SK-N-SH (cell line): ENCODE measurements around the gene PLA2G4B. TPM values are rescaled to one million over a fixed set of nuclear protein-coding genes. Genes with fewer than 3 reads are reported as not detected.

Experiments used
- CTCF ChIA-PET: fragments of 300-600, 350-600 bp; formaldehyde crosslinking; extraction: SDS; loops from one replicate; lab custom pipeline; 2021; lab: Yijun Ruan, JAX
- POLR2A ChIA-PET: fragments of 350-600 bp; sonication (Branson Sonifier 250); formaldehyde crosslinking; extraction: SDS; loops from one replicate; lab custom pipeline; 2020; ENCODE audit warnings: antibody characterized with exemption, inconsistent platforms; lab: Yijun Ruan, JAX
- DNase-seq: peaks from one replicate; pipeline ENCODE4 v3.0.0; 2012
- H2AFZ ChIP-seq: fragments of 200-600 bp; sonication (generic); 2 replicates; pipeline ENCODE4 v1.8.1; 2016; ENCODE audit warnings: antibody characterized with exemption, mild to moderate bottlenecking, low read depth
- H3F3A ChIP-seq: fragments of 200-600 bp; sonication (generic); replicated peaks from 2 replicates; pipeline ENCODE3; 2016; ENCODE audit warnings: antibody characterized with exemption, mild to moderate bottlenecking; ENCODE audit not compliant: insufficient read depth
- H3K27ac ChIP-seq, 2 experiments: fragments of 200-500 bp in 1 of 2; fragments of 200-600 bp in 1 of 2; sonication (Bioruptor generic) in 1 of 2; sonication (generic), shearing (Covaris generic) in 1 of 2; 2 replicates each; pipeline versions ENCODE4 v1.5.1 to v1.6.1; 2014 to 2016; ENCODE audit warnings: low read depth in 2 of 2, inconsistent platforms in 1 of 2, low read length in 1 of 2, mild to moderate bottlenecking in 1 of 2, mixed read lengths in 1 of 2
- H3K27me3 ChIP-seq: fragments of 200-600 bp; sonication (generic), shearing (Covaris generic); 2 replicates; pipeline ENCODE4 v1.6.1; 2016; ENCODE audit warnings: mixed run types; ENCODE audit not compliant: insufficient read depth
- H3K36me3 ChIP-seq, 2 experiments: fragments of 200-500 bp in 1 of 2; fragments of 200-600 bp in 1 of 2; sonication (Bioruptor generic) in 1 of 2; sonication (generic) in 1 of 2; replicated peaks in 1 of 2; 2 replicates each; pipeline versions ENCODE3 to v1.5.1; 2014 to 2016; ENCODE audit warnings: low read length in 1 of 2, mild to moderate bottlenecking in 1 of 2; ENCODE audit not compliant: insufficient read depth in 2 of 2, control insufficient read depth in 1 of 2
- H3K4me1 ChIP-seq, 2 experiments: fragments of 200-500 bp in 1 of 2; fragments of 200-600 bp in 1 of 2; sonication (Bioruptor generic) in 1 of 2; sonication (generic), shearing (Covaris generic) in 1 of 2; 2 replicates each; pipeline versions ENCODE4 v1.5.1 to v1.6.1; 2014 to 2016; ENCODE audit warnings: low read depth in 1 of 2, low read length in 1 of 2, mixed run types in 1 of 2; ENCODE audit not compliant: insufficient read depth in 2 of 2, control insufficient read depth in 1 of 2
- H3K4me2 ChIP-seq: fragments of 200-600 bp; sonication (generic), shearing (Covaris generic); 2 replicates; pipeline ENCODE4 v1.6.1; 2017; ENCODE audit warnings: mixed run types
- H3K4me3 ChIP-seq, 2 experiments: fragments of 200-500 bp in 1 of 2; fragments of 200-600 bp in 1 of 2; sonication (Bioruptor generic) in 1 of 2; sonication (generic), shearing (Covaris generic) in 1 of 2; 2 replicates each; pipeline versions ENCODE4 v1.5.1 to v1.8.1; 2014 to 2016; ENCODE audit warnings: low read depth in 2 of 2, inconsistent platforms in 1 of 2, low read length in 1 of 2, mild to moderate bottlenecking in 1 of 2, mixed read lengths in 1 of 2, moderate library complexity in 1 of 2
- H3K79me2 ChIP-seq: fragments of 200-600 bp; sonication (generic); 2 replicates; pipeline ENCODE4 v1.8.1; 2017; ENCODE audit warnings: mild to moderate bottlenecking; ENCODE audit not compliant: insufficient read depth
- H3K9ac ChIP-seq: fragments of 200-600 bp; sonication (generic); 2 replicates; pipeline ENCODE4 v1.6.1; 2017; ENCODE audit warnings: mixed run types
- H3K9me2 ChIP-seq: fragments of 200-600 bp; sonication (generic); 2 replicates; pipeline ENCODE4 v1.6.1; 2017; ENCODE audit warnings: mixed run types
- H3K9me3 ChIP-seq: fragments of 200-600 bp; sonication (generic); 2 replicates; pipeline ENCODE4 v1.6.1; 2017; ENCODE audit warnings: mixed run types, mild to moderate bottlenecking, moderate library complexity
- H4K20me1 ChIP-seq: fragments of 200-600 bp; sonication (generic); 2 replicates; pipeline ENCODE4 v1.6.1; 2017; ENCODE audit warnings: mild to moderate bottlenecking, mixed run types; ENCODE audit not compliant: insufficient read depth
- CHD2 ChIP-seq: fragments of 150-350 bp; IDR thresholded peaks from 2 replicates; pipeline ENCODE4 v1.6.1; 2018; ENCODE audit warnings: low read length; ENCODE audit not compliant: partially characterized antibody
- CTCF ChIP-seq: fragments of 200-600 bp; sonication (generic); IDR thresholded peaks from 2 replicates; pipeline ENCODE4 v1.6.1; 2017; ENCODE audit warnings: antibody characterized with exemption, mild to moderate bottlenecking, moderate library complexity
- FOSL2 ChIP-seq: IDR thresholded peaks from 2 replicates; pipeline ENCODE4 v1.4.0; 2012; ENCODE audit warnings: low read depth, mild to moderate bottlenecking, moderate library complexity, borderline replicate concordance
- FOXJ3 ChIP-seq: sonication (generic); formaldehyde crosslinking; IDR thresholded peaks from 2 replicates; pipeline ENCODE4 v1.5.1; 2020; ENCODE audit warnings: mild to moderate bottlenecking, missing genetic modification reagents
- GABPA ChIP-seq: IDR thresholded peaks from 2 replicates; pipeline ENCODE4 v1.4.0; 2012; ENCODE audit warnings: low read depth, mild to moderate bottlenecking
- GATA2 ChIP-seq: sonication (generic); formaldehyde crosslinking; IDR thresholded peaks from 2 replicates; pipeline ENCODE4 v1.5.0; 2020; ENCODE audit warnings: mild to moderate bottlenecking, missing genetic modification reagents
- NFIC ChIP-seq: IDR thresholded peaks from 2 replicates; pipeline ENCODE4 v1.4.0; 2012; ENCODE audit warnings: borderline replicate concordance
- NRF1 ChIP-seq: IDR thresholded peaks from 2 replicates; pipeline ENCODE4 v1.6.1; 2012; ENCODE audit warnings: low read depth, mild to moderate bottlenecking, low read length
- PBX3 ChIP-seq: IDR thresholded peaks from 2 replicates; pipeline ENCODE4; 2012
- RAD21 ChIP-seq: IDR thresholded peaks from 2 replicates; pipeline ENCODE4 v1.6.1; 2012; ENCODE audit warnings: mild to moderate bottlenecking, low read length
- RFX5 ChIP-seq: IDR thresholded peaks from 2 replicates; pipeline ENCODE4 v1.6.1; 2012; ENCODE audit warnings: mild to moderate bottlenecking, improper control_type of control experiment, low read length
- RXRA ChIP-seq: IDR thresholded peaks from 2 replicates; pipeline ENCODE4 v1.4.0; 2012; ENCODE audit warnings: low read depth, mild to moderate bottlenecking, borderline replicate concordance
- SIN3A ChIP-seq: IDR thresholded peaks from 2 replicates; pipeline ENCODE4 v1.6.1; 2012; ENCODE audit warnings: low read depth, mild to moderate bottlenecking, low read length, moderate library complexity, borderline replicate concordance
- TAF1 ChIP-seq: IDR thresholded peaks from 2 replicates; pipeline ENCODE4 v1.6.1; 2012; ENCODE audit warnings: low read depth, mild to moderate bottlenecking, low read length, moderate library complexity, borderline replicate concordance
- TCF12 ChIP-seq: IDR thresholded peaks from 2 replicates; pipeline ENCODE4 v1.4.0; 2012
- TEAD4 ChIP-seq: IDR thresholded peaks from 2 replicates; pipeline ENCODE4 v1.4.0; 2012; ENCODE audit warnings: mild to moderate bottlenecking, borderline replicate concordance; ENCODE audit not compliant: insufficient read depth
- USF2 ChIP-seq: fragments of 150-350 bp; IDR thresholded peaks from 2 replicates; pipeline ENCODE4 v1.6.1; 2017; ENCODE audit warnings: antibody characterized with exemption, low read length, low read depth, borderline replicate concordance
- WGBS: methylation state at CpG from one replicate; pipeline ENCODE4 v1.1.6; 2017; ENCODE audit warnings: low lambda C conversion rate; 5-methylcytosine and 5-hydroxymethylcytosine counted together
- polyA plus RNA-seq, 3 experiments: library from polyadenylated mRNA; depleted of rRNA; stranded (reverse); fragments of >200 nt; gene quantifications; 2 replicates each; pipeline ENCODE4 v1.2.3, GENCODE V29; 2012
- TF ChIP-seq, protein P1 (sequence below): IDR thresholded peaks from 2 replicates; pipeline ENCODE4 v1.4.0; 2012; ENCODE audit warnings: low read depth, borderline replicate concordance

PLA2G4B gene
- polyA plus RNA-seq, 1 of the 3 experiments (the other 2 are of a cell fraction), result 5.3 TPM

DNA sequence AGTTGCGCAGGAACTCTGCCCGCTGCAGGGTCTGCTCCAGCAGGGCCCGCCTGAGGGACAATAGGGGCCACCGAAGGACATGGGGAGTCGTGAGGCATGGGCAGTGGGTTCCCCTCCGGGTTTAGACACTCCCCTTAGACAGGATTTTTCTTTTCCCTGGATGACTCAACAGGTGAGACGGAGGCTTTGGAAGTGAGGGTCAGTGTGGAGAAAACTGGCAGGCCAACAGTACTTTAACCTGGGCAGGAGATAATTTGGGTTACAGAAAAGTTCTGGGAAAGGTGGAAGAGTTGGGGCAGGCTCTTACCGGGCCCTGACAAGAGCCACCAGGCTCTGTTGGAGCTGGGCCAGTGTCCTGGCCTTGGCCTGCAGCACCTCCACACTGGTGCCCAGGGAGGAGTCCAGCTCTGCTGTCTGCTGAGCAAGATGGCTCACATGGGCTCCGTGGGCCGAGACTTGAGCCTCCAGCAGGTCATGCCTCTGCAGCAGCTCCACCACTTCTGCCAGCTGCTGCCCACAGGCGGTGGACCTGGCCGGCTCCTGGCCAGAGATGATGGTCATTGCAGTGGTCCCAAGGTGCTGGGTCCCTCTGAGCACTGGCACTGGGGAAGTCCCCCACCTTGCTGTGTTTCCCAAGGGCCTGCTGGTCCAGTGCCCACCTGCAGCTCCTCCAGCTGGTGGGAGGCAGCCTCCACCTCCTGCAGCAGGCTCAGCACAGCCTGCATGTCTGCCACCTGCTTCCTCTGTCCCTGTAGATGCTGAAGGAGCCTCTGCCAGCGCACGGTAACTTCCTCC is 44.2 kb downstream of the PLA2G4B start:
- Histone ChIP-seq H3F3A (no peaks in the 10 kb centered on the region), H3K4me1 (peaks cover 0 to 8% of the 10 kb centered on the region in 2 experiments; a peak in 1 of 4 replicates), H3K9me2 (no peaks in the 10 kb centered on the region), H3K4me3 (no peak overlapping the region), H3K36me3 (no peaks in the 10 kb centered on the region), H3K79me2 (no peaks in the 10 kb centered on the region), H2AFZ (no peak overlapping the region), H3K9me3 (no peaks in the 10 kb centered on the region), H3K27me3 (no peaks in the 10 kb centered on the region), H3K27ac (no peak overlapping the region), H4K20me1 (no peaks in the 10 kb centered on the region), H3K4me2 (no peak overlapping the region), H3K9ac (no peak overlapping the region)
- TF ChIP-seq, protein P1, sequence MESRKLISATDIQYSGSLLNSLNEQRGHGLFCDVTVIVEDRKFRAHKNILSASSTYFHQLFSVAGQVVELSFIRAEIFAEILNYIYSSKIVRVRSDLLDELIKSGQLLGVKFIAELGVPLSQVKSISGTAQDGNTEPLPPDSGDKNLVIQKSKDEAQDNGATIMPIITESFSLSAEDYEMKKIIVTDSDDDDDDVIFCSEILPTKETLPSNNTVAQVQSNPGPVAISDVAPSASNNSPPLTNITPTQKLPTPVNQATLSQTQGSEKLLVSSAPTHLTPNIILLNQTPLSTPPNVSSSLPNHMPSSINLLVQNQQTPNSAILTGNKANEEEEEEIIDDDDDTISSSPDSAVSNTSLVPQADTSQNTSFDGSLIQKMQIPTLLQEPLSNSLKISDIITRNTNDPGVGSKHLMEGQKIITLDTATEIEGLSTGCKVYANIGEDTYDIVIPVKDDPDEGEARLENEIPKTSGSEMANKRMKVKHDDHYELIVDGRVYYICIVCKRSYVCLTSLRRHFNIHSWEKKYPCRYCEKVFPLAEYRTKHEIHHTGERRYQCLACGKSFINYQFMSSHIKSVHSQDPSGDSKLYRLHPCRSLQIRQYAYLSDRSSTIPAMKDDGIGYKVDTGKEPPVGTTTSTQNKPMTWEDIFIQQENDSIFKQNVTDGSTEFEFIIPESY, result no peak
- ChIA-PET POLR2A (interaction anchor here (1.2 kb wide), 1 partner anchor 12 kb away, joined by 5 read pairs; no protein-coding TSS in a partner anchor), CTCF (interaction anchor here (2.5 kb wide), 1 partner anchor 10 kb away, joined by 6 read pairs; no protein-coding TSS in a partner anchor)
- no peak for DNase-seq
- 87% methylated on average over 9 of the region's 14 CpGs for WGBS

DNA sequence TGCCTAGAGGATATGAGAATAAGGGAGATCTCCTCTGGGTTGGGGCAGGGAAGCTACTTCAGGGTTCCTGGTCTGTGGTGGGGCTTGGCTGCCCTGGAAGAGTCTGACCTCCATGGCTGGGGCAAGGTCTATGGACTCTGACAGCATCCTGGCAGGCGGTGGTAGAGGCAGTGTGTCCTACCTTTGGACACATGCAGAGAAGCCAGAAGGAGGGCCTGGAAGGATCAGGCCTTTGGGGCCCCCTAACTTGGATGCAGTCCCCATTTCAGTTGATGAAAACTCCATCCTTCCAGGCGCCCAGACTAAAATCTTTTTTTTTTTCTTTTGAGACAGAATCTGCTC is 44.8 kb downstream of the PLA2G4B start:
- POLR2A ChIA-PET, result interaction anchor here (1.2 kb wide), 1 partner anchor 12 kb away, joined by 5 read pairs; no protein-coding TSS in a partner anchor
- H3K27ac ChIP-seq, result no peak overlapping the region
- no peaks in the 10 kb centered on the region for H3F3A ChIP-seq
- no peak overlapping the region for H3K4me2 ChIP-seq
- no peak overlapping the region for H3K4me3 ChIP-seq
- H2AFZ ChIP-seq, result no peak overlapping the region
- H3K9ac ChIP-seq, result no peak overlapping the region
- CTCF ChIA-PET, result interaction anchor here (1.8 to 2.5 kb wide), 2 partner anchors 10 to 21 kb away, joined by 6 to 7 read pairs; no protein-coding TSS in a partner anchor
- no peak for DNase-seq
- H3K27me3 ChIP-seq, result no peaks in the 10 kb centered on the region
- H3K36me3 ChIP-seq, result no peaks in the 10 kb centered on the region
- peaks cover 0 to 2% of the 10 kb centered on the region in 2 experiments; a peak in 1 of 4 replicates for H3K4me1 ChIP-seq
- H4K20me1 ChIP-seq, result no peaks in the 10 kb centered on the region
- no peaks in the 10 kb centered on the region for H3K79me2 ChIP-seq
- no peaks in the 10 kb centered on the region for H3K9me3 ChIP-seq
- WGBS, result 66% methylated on average over 2 of the region's 2 CpGs
- no peaks in the 10 kb centered on the region for H3K9me2 ChIP-seq
- TF ChIP-seq NFIC, result no peak
- TF ChIP-seq GABPA, result no peak
- TF ChIP-seq, protein P1, result no peak
- no peak for TF ChIP-seq RFX5
- no peak for TF ChIP-seq PBX3
- TF ChIP-seq CHD2, result no peak
- TF ChIP-seq NRF1, result no peak
- no peak for TF ChIP-seq GATA2 (CRISPR knock-in tag)
- no peak for TF ChIP-seq TEAD4
- TF ChIP-seq SIN3A, result no peak
- no peak for TF ChIP-seq CTCF
- TF ChIP-seq TAF1, result no peak
- TF ChIP-seq TCF12, result no peak
- no peak for TF ChIP-seq USF2
- no peak for TF ChIP-seq FOSL2
- no peak for TF ChIP-seq RAD21
- no peak for TF ChIP-seq RXRA
- no peak for TF ChIP-seq FOXJ3
